Skeletal muscle satellite cell (primary cell): Measurements from ENCODE around the gene MCTP2.

Source experiments
- H3K27me3 ChIP-seq: 2 replicates; pipeline ENCODE4 v1.7.0; 2013; ENCODE audit warnings: low read length; ENCODE audit not compliant: control insufficient read depth, insufficient read depth
- H3K36me3 ChIP-seq: 2 replicates; pipeline ENCODE4 v1.7.0; 2013; ENCODE audit warnings: mild to moderate bottlenecking, control low read depth, low read length; ENCODE audit not compliant: insufficient read depth
- H3K4me1 ChIP-seq: 2 replicates; pipeline ENCODE4 v1.7.0; 2013; ENCODE audit warnings: low read length; ENCODE audit not compliant: control insufficient read depth, insufficient read depth
- H3K4me2 ChIP-seq: 2 replicates; pipeline ENCODE4 v1.7.0; 2013; ENCODE audit warnings: mild to moderate bottlenecking, low read length
- H3K4me3 ChIP-seq: 2 replicates; pipeline ENCODE4 v1.7.0; 2013; ENCODE audit warnings: low read length
- H3K9ac ChIP-seq: 2 replicates; pipeline ENCODE4 v1.7.0; 2013; ENCODE audit warnings: mild to moderate bottlenecking, low read depth, low read length, moderate library complexity
- H3K9me3 ChIP-seq: replicated peaks from 2 replicates; pipeline ENCODE4 v1.7.0; 2013; ENCODE audit warnings: mild to moderate bottlenecking, control low read depth, low read length

Gene MCTP2

GRCh38 chr15:94286583-94286982 is 55.2 kb downstream of the MCTP2 start:
- no peak overlapping the region for H3K4me3 ChIP-seq
- no peaks in the 10 kb centered on the region for H3K4me1 ChIP-seq
- no peak overlapping the region for H3K9ac ChIP-seq
- no peaks in the 10 kb centered on the region for H3K27me3 ChIP-seq
- no peaks in the 10 kb centered on the region for H3K9me3 ChIP-seq
- H3K4me2 ChIP-seq, result no peak overlapping the region
- no peaks in the 10 kb centered on the region for H3K36me3 ChIP-seq

DNA sequence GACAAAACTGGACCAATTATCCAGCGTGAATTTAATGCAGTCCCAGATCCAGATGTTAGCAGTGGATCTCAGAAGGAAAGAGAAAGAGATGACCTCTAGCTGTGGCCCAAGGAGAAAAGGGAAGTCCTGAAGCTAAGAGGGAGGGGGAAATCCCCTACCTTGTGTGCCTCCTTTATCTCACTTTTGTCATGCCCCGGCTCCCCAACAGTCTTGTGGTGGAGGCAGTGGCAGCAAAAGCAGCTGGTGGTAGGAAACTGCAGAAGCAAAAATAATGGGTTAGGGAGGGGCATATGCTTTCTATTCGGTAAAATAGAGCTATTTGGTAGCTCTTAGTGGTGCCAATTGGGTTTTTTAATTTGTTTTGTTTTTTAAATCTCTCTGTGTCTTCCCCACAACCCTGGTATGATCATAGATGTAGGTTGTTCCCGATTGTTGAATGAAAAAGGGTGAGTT is 56.5 kb downstream of the MCTP2 start:
- H3K9ac ChIP-seq, result no peak overlapping the region
- H3K4me3 ChIP-seq, result no peak overlapping the region
- H3K27me3 ChIP-seq, result no peaks in the 10 kb centered on the region
- H3K9me3 ChIP-seq, result no peaks in the 10 kb centered on the region
- H3K36me3 ChIP-seq, result no peaks in the 10 kb centered on the region
- no peaks in the 10 kb centered on the region for H3K4me1 ChIP-seq
- H3K4me2 ChIP-seq, result no peak overlapping the region

DNA sequence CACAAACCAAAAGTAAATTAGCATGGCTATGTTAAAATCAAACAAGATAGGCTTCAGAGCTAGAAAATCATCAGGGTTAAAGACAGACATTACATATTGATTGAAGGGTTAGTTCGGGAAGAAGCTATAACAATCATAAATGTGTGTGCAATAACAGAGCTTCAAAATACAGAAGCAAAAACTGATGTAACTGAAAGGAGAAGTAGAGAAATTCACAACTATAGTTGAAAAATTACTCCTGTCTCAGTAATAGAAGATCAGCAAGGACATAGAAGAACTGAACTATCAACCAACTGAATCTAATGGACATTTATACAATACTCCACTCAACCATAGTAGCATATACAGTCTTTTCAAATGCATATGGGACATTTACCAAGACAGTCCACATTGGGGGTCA is 59.4 kb downstream of the MCTP2 start:
- Histone ChIP-seq H3K4me1 (no peaks in the 10 kb centered on the region), H3K9ac (no peak overlapping the region), H3K36me3 (no peaks in the 10 kb centered on the region), H3K4me3 (no peak overlapping the region), H3K9me3 (no peaks in the 10 kb centered on the region), H3K27me3 (no peaks in the 10 kb centered on the region), H3K4me2 (no peak overlapping the region)

DNA sequence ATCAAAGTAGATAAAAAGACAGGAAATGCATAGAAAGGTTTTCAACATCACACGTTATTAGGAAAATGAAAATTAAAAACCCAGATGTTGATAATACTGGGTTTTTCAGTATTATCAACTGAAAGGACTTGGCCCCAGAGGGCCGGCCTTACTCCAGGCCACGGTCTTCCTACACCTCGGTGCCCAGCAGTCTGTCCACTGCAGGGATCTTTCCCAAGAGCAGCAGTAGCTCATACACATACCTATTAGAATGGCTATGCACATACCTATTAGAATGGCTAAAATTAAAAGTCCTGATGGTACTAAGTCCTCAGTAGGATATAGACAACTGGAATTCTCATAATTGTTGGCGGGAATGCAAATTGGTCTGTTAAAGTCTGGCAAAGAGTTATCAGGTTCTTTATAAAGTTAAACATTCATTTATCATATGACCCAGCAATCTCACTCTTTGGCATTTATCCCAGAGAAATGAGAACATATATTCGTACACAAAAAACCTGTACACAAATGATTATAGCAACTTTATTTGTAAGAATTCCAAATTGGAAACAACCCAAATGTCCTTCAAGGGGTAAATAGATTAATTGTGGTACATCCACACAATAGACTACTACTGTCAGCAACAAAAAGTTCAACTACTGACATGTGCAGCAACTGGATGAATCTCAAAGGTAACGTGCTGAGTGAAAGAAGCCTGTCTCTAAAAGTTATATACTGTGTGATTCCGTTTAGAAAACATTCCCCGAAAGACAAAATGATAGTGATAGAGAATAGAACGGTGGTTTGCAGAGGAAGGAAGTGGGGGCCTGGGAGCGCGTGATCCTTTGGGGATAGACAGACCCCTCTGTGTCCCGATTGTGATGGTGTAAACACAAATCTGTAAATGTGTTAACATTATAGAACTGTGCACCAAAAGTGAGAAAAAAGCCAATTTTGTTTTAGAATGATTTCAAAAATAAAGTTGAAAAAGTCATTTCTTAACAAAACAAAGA is 62.3 kb downstream of the MCTP2 start:
- Histone ChIP-seq H3K4me3 (no peak overlapping the region), H3K4me1 (no peaks in the 10 kb centered on the region), H3K9me3 (no peaks in the 10 kb centered on the region), H3K9ac (no peak overlapping the region), H3K4me2 (no peak overlapping the region), H3K27me3 (no peaks in the 10 kb centered on the region), H3K36me3 (no peaks in the 10 kb centered on the region)

DNA sequence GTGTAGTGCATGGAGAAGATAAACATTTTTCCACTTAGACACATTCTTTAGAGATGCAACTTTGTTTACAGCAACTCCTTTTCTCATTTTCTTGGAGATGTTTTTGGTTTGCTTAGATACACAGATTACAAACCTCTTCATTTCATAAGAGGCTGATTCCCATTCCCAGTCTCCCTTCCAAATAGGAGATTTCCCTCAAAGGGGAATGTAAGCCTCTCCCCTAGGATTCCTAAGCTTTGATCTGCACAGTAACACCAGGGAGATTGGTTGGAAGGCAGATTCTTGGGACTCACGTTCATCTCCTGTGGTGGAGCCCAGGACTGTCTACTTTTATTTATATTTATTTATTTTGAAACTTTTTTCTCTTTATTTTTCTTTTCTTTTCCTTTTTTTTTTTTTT is 63.2 kb downstream of the MCTP2 start:
- no peak overlapping the region for H3K4me2 ChIP-seq
- H3K4me3 ChIP-seq, result no peak overlapping the region
- H3K36me3 ChIP-seq, result no peaks in the 10 kb centered on the region
- no peak overlapping the region for H3K9ac ChIP-seq
- no peaks in the 10 kb centered on the region for H3K9me3 ChIP-seq
- no peaks in the 10 kb centered on the region for H3K27me3 ChIP-seq
- no peaks in the 10 kb centered on the region for H3K4me1 ChIP-seq

DNA sequence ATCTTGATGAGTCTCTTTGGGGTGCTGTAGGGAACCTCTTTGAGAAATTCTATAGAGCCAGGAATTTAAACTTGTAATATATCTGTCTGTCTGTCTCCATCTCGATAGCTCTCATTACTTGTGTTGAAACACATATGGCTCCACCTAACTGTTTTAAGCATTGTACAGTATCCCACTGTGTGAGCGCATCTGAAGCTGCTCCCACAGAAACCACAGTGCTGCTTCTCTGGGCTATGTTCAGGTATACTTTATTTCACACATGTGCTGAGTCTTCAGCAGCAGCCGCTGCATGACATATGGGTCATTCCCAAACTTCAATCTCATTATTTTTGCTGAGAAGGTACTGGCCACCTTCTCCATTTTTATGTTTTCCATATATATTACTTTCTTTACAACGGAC is 63.9 kb downstream of the MCTP2 start:
- Histone ChIP-seq H3K4me2 (no peak overlapping the region), H3K4me3 (no peak overlapping the region), H3K27me3 (no peaks in the 10 kb centered on the region), H3K9me3 (no peaks in the 10 kb centered on the region), H3K4me1 (no peaks in the 10 kb centered on the region), H3K36me3 (no peaks in the 10 kb centered on the region), H3K9ac (no peak overlapping the region)

DNA sequence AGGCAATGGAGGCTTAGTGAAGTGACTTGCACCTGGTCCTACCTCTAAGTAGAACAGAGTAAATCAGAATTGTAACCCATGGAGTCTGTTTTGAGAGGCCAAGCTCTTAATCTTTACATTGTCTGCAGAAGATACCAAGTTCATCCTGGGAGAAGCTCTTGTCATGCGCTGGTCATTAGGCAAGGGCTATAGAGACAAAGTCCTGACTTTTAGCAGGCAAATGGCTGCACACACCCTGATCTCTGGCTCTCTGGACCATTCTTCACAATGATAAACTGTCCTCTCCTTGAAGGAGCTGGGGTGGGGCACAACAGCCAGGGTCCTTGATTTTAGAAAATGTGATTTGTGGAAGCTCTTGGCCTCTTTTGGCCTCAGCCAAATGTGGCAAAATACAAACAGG is 65.4 kb downstream of the MCTP2 start:
- H3K4me3 ChIP-seq, result no peak overlapping the region

DNA sequence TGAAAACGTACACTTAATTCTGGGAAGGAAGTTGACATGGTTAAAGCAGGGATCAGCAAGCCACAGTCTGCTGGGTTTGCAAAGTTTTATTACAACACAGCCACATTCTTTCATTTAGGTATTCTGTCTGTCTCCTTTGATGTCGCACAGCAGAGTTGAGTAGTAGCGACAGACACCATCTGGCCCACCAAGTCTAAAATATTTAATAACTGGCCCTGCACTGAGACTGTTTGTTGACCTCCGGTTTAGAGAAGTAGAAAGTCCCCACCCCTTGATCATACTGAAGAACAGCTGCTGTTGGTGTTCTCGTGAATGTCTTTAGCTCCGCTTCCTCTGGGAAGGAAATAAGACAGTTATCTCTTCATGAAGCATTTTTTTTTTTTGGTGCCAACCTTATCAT is 66.2 kb downstream of the MCTP2 start:
- H3K4me3 ChIP-seq, result no peak overlapping the region
- no peak overlapping the region for H3K9ac ChIP-seq
- no peaks in the 10 kb centered on the region for H3K9me3 ChIP-seq
- no peaks in the 10 kb centered on the region for H3K36me3 ChIP-seq
- no peaks in the 10 kb centered on the region for H3K27me3 ChIP-seq
- H3K4me2 ChIP-seq, result no peak overlapping the region
- H3K4me1 ChIP-seq, result no peaks in the 10 kb centered on the region

More for the DNA sequence above, 65.4 kb downstream of the MCTP2 start:
- H3K4me1 ChIP-seq, result no peaks in the 10 kb centered on the region
- H3K27me3 ChIP-seq, result no peaks in the 10 kb centered on the region
- no peak overlapping the region for H3K9ac ChIP-seq
- H3K9me3 ChIP-seq, result no peaks in the 10 kb centered on the region
- H3K36me3 ChIP-seq, result no peaks in the 10 kb centered on the region
- no peak overlapping the region for H3K4me2 ChIP-seq

DNA sequence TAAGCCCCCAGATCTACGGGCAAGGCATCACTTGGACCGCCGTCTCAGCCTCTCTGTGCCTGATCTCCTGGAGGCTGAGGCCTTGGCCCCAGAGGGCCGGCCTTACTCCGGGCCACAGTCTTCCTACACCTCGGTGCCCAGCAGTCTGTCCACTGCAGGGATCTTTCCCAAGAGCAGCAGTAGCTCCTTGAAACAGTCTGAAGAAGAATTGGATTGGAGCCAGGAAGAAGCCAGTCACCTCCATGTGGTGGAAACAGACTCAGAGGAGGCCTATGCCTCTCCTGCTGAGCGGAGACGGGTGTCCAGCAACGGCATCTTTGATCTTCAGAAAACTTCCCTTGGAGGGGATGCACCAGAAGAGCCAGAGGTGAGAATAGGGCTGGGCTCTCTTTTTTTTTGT is 67.0 kb downstream of the MCTP2 start:
- Histone ChIP-seq H3K27me3 (no peaks in the 10 kb centered on the region), H3K4me3 (no peak overlapping the region), H3K4me2 (no peak overlapping the region)

GRCh38 chr15:94300612-94301011 is 69.3 kb downstream of the MCTP2 start:
- Histone ChIP-seq H3K27me3 (no peaks in the 10 kb centered on the region), H3K4me2 (no peak overlapping the region), H3K36me3 (no peaks in the 10 kb centered on the region), H3K4me3 (no peak overlapping the region), H3K9ac (no peak overlapping the region), H3K4me1 (no peaks in the 10 kb centered on the region), H3K9me3 (no peaks in the 10 kb centered on the region)

More for the DNA sequence above, 67.0 kb downstream of the MCTP2 start:
- Histone ChIP-seq H3K4me1 (no peaks in the 10 kb centered on the region), H3K9me3 (no peaks in the 10 kb centered on the region), H3K36me3 (no peaks in the 10 kb centered on the region), H3K9ac (no peak overlapping the region)

DNA sequence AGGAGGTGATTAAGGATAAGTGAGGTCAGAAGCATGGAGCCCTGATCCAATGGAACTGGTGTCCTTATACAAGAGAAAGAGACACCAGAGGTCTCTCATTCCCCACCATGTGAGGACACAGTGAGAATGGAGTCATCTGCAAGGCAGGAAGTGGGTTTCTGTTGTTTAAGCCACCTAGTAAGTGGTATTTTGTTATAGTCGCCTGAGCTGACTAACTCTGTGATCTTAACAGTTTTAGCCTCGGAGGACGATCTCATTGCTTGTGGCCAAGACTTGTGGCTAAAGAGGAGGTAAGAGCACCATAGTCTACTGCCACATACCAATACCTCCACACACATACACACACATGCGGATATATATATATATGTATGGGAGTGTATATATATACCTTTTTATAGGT is 73.8 kb downstream of the MCTP2 start:
- Histone ChIP-seq H3K9me3 (no peaks in the 10 kb centered on the region), H3K4me2 (no peak overlapping the region), H3K9ac (no peak overlapping the region), H3K36me3 (no peaks in the 10 kb centered on the region), H3K27me3 (no peaks in the 10 kb centered on the region), H3K4me1 (no peaks in the 10 kb centered on the region), H3K4me3 (no peak overlapping the region)
